ENCODE data around the gene PTPN4. TPM values are rescaled to one million over a fixed set of nuclear protein-coding genes. Genes with fewer than 3 reads are reported as not detected.

Gene PTPN4
- total and polyA plus RNA-seq, 3 donors from 2014 or later, result 19.7 to 80.5 (median 58.5) TPM

DNA sequence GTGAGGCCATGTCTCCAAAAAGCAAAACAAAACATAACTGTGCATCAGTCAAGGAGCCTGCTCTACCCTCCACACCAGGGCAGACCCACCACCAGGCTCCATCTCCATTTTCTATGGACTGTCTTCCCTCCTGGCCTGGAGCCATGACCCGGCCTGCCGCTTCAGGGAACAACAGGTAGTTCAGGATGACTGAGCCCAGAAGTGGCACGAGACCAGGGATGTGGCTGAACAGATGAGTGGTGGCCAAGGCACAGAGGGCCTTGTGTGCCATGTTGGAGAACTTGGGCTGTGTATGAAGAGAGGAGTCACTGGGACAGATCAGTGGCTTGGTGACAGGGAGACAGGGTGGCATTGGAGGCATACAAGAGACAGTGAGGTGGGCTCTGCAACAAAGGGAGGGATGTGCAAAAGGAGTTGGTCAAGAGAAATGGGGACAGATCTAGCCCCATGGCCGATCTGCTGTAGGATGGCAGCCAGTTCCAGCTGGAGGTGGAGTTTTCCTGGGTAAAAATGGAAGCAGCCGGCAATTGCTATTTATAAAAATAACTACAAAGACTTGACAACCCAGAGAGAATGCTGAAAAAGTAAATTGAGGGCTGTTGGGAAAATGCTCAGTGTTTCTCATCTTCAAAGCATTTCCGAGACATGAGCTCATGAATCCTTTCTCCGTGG, 45.8 kb upstream of the PTPN4 start:
- 78 to 80% methylated on average over 7 of the region's 7 CpGs for WGBS, 2 donors
- intact Hi-C loops (cut with DNase I; ENCODE audit: low total_unique reads), result no loop called here
- H3K4me3 ChIP-seq, result no peak overlapping the region
- DNase-seq, result no peak
- no peaks in the 10 kb centered on the region for H3K36me3 ChIP-seq (ENCODE audit: low read depth, missing control alignments)
- no peak overlapping the region for H3K27ac ChIP-seq
- no peaks in the 10 kb centered on the region for H3K9me3 ChIP-seq
- TF ChIP-seq POLR2A (IDR thresholded peaks at IDR 0.05), result no peak
- TF ChIP-seq, protein P1, sequence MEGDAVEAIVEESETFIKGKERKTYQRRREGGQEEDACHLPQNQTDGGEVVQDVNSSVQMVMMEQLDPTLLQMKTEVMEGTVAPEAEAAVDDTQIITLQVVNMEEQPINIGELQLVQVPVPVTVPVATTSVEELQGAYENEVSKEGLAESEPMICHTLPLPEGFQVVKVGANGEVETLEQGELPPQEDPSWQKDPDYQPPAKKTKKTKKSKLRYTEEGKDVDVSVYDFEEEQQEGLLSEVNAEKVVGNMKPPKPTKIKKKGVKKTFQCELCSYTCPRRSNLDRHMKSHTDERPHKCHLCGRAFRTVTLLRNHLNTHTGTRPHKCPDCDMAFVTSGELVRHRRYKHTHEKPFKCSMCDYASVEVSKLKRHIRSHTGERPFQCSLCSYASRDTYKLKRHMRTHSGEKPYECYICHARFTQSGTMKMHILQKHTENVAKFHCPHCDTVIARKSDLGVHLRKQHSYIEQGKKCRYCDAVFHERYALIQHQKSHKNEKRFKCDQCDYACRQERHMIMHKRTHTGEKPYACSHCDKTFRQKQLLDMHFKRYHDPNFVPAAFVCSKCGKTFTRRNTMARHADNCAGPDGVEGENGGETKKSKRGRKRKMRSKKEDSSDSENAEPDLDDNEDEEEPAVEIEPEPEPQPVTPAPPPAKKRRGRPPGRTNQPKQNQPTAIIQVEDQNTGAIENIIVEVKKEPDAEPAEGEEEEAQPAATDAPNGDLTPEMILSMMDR (IDR thresholded peaks at IDR 0.05), result no peak
- H3K4me1 ChIP-seq, result no peaks in the 10 kb centered on the region
- no peaks in the 10 kb centered on the region for H3K27me3 ChIP-seq

DNA sequence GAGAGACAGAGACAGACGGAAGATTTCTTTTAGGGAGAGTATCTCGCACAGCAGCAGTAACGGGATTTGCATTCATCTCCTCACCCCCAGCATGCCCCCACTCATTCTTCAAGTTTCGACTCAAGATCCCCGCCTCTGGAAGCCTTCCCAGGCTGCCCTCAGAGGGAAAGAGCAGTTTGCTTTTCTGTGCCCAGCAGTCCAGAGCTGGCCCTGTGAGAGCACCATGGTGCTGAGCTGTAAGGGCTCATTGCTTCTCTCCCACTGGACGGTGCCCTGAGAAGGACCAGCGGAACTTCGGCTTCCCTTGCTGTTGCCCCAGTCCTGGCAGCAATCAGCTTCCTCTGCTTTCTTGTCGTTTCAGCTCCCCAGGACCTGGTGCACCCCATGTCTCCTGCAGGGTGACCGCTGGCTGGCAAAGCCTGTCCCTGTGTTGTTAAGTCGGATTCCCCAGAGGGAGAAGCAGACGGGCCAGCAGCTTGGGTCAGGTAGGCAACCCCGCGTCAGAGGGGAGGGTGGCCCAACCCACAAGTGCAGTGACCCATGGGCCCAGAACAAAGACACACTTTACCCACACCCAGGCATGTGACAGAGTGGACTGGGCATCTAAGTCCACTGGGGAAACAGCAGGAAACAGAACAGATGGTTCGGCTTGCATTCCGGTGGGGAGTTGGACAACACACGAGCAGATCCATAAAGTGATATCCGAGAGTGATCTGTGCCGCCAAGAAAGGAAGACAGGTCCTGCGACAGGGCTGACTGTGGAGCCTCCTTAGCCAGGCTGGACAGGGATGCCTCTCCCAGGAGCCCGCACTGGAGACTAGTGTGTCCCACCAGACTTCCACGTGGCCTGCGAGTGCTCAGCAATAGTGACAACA, 44.1 kb upstream of the PTPN4 start:
- Histone ChIP-seq H3K4me3 (no peak overlapping the region), H3K9me3 (no peaks in the 10 kb centered on the region), H3K27ac (no peak overlapping the region), H3K27me3 (no peaks in the 10 kb centered on the region), H3K36me3 (ENCODE audit: low read depth, missing control alignments) (no peaks in the 10 kb centered on the region), H3K4me1 (no peaks in the 10 kb centered on the region)
- no peak for DNase-seq
- no peak for TF ChIP-seq POLR2A (IDR thresholded peaks at IDR 0.05)
- TF ChIP-seq, protein P1 (IDR thresholded peaks at IDR 0.05), result no peak
- intact Hi-C loops (cut with DNase I; ENCODE audit: low total_unique reads), result no loop called here
- 86 to 88% methylated on average over 17 to 23 of the region's 23 CpGs for WGBS, 2 donors

DNA sequence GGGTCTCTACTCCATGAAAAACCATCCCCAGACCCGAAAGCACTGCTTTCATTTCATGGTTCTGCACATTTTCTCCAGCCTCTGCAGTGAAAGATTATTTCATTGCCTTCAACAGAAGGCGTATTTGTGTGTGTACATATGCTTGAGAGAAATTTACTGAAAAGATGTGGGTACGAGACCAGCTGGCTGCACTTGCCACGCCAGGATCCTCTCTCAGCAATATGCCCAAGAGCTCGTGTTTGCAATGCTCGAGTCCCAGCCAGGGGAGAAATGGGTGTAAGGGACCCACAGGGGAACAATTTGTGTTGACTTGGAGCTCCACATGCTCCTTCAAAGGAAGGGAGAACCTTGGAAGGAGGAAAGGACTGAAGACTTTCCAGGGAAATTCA, 43.4 kb upstream of the PTPN4 start:
- H3K9me3 ChIP-seq, result no peaks in the 10 kb centered on the region
- no peak for DNase-seq
- H3K27ac ChIP-seq, result no peak overlapping the region
- H3K27me3 ChIP-seq, result no peaks in the 10 kb centered on the region
- WGBS, 2 donors, result 88 to 95% methylated on average over 6 of the region's 6 CpGs
- TF ChIP-seq, protein P1 (IDR thresholded peaks at IDR 0.05), result no peak
- TF ChIP-seq POLR2A (IDR thresholded peaks at IDR 0.05), result no peak
- intact Hi-C loops (cut with DNase I; ENCODE audit: low total_unique reads), result no loop called here
- H3K36me3 ChIP-seq (ENCODE audit: low read depth, missing control alignments), result no peaks in the 10 kb centered on the region
- H3K4me1 ChIP-seq, result no peaks in the 10 kb centered on the region
- no peak overlapping the region for H3K4me3 ChIP-seq

DNA sequence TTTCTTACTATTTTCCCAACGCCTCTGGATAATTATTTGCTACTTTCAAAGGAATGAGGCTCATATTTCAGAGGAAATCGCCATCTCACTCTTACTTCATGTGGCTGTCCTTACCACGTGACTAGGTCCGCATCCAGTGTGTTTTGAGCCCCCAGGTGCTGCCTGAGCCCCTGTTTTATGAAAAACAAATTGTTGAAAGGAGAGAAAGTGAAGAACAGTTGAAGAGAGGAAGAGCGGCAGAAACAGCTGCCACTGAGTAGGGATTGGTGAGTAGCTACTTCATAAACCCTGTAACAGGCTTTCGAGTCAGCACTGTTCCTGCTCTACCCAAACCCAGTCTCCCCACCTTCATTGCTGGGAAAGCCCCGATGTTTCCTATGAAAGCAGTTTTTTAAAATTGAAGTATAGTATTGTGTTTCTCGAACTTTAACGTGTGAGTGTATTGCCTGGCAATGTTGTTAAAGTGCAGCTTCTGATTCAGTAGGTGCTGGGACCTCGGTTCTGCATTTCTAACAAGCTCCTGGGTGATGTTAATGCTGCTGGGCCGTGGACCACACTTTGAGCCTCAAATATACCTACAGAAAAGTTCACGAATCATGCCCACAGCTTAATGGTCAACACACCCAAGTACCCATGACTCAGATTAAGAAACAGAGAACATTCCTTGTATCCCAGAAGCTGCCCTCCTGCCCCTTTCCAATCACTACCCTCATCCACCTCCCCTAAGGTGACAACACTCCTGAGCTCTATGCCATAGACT, 41.0 kb upstream of the PTPN4 start:
- intact Hi-C loops (cut with DNase I; ENCODE audit: low total_unique reads), result no loop called here
- no peaks in the 10 kb centered on the region for H3K4me1 ChIP-seq
- no peak overlapping the region for H3K27ac ChIP-seq
- H3K27me3 ChIP-seq, result no peaks in the 10 kb centered on the region
- H3K36me3 ChIP-seq (ENCODE audit: low read depth, missing control alignments), result no peaks in the 10 kb centered on the region
- no peak overlapping the region for H3K4me3 ChIP-seq
- H3K9me3 ChIP-seq, result no peaks in the 10 kb centered on the region
- 88 to 93% methylated on average over 12 of the region's 12 CpGs for WGBS, 2 donors
- DNase-seq, result no peak
- no peak for TF ChIP-seq POLR2A (IDR thresholded peaks at IDR 0.05)
- TF ChIP-seq, protein P1 (IDR thresholded peaks at IDR 0.05), result no peak

Data from testis (tissue), 3 donors.